Naive thymus-derived CD8-positive, alpha-beta T cell (primary cell): ENCODE results near the gene SLC9A1. TPM values are rescaled to one million over a fixed set of nuclear protein-coding genes. Genes with fewer than 3 reads are reported as not detected.
A peak's percentile ranks its signal among the peaks of the same experiment; 100 is the strongest.

ENCODE experiments used
- ATAC-seq, 2 donors: fragments of 150-1000 bp; cut with Tn5 transposase in 1 of 2; sonication (Bioruptor Pico), chemical (Tn5 transposase) in 1 of 2; 1 replicate in 1 of 2; 2 replicates in 1 of 2; pipeline ENCODE4 v1.10.0; 2021; ENCODE audit warnings: mild to moderate bottlenecking in 2 of 2, moderate library complexity in 2 of 2
- POLR2A ChIA-PET: fragments of 350-600 bp; sonication (Branson Sonifier 250); formaldehyde crosslinking; loops from one replicate; lab custom pipeline; 2021; ENCODE audit warnings: antibody characterized with exemption; lab: Charles Lee
- DNase-seq, 10 donors: peaks; one replicate each; pipeline versions ENCODE4 v3.0.0 to v3.0.0-alpha.2; 2020 to 2022
- H3K27ac Mint-ChIP-seq, 10 donors: one replicate each; pipeline ENCODE4 v1.8.0; 2020 to 2022; ENCODE audit warnings: mild to moderate bottlenecking in 10 of 10, mixed read lengths in 10 of 10, moderate library complexity in 4 of 10, inconsistent platforms in 1 of 10
- H3K27me3 Mint-ChIP-seq, 5 donors: one replicate each; pipeline ENCODE4 v1.8.0; 2021 to 2022; ENCODE audit warnings: mixed read lengths in 5 of 5
- H3K36me3 Mint-ChIP-seq, 3 donors: one replicate each; pipeline ENCODE4 v1.8.0; 2020 to 2022; ENCODE audit warnings: mixed read lengths in 3 of 3, mild to moderate bottlenecking in 2 of 3, inconsistent platforms in 1 of 3
- H3K4me1 Mint-ChIP-seq, 4 donors: one replicate each; pipeline ENCODE4 v1.8.0; 2021 to 2022; ENCODE audit warnings: mixed read lengths in 4 of 4
- H3K4me3 Mint-ChIP-seq, 10 donors: one replicate each; pipeline ENCODE4 v1.8.0; 2020 to 2022; ENCODE audit warnings: mild to moderate bottlenecking in 10 of 10, mixed read lengths in 10 of 10, moderate library complexity in 6 of 10, inconsistent platforms in 1 of 10
- H3K9me3 Mint-ChIP-seq, 9 donors: one replicate each; pipeline ENCODE4 v1.8.0; 2020 to 2022; ENCODE audit warnings: mixed read lengths in 9 of 9, mild to moderate bottlenecking in 3 of 9, inconsistent platforms in 1 of 9, moderate library complexity in 1 of 9
- polyA plus RNA-seq, 3 donors: library from polyadenylated mRNA; unstranded; fragments of 300-500 nt; fragmentation: Illumina TruSeq; gene quantifications; one replicate each; pipeline ENCODE4 v1.2.3, GENCODE V29; 2021
- total RNA-seq, 8 experiments: library from RNA in 2 of 8; stranded (reverse) in 2 of 8; gene quantifications; one replicate each; pipeline ENCODE4 v1.2.3 and lab custom pipeline; 2021 to 2026

The SLC9A1 gene
- total and polyA plus RNA-seq, 5 experiments from 2014 or later: 4.5 to 17.7 (median 14.2) TPM

DNA sequence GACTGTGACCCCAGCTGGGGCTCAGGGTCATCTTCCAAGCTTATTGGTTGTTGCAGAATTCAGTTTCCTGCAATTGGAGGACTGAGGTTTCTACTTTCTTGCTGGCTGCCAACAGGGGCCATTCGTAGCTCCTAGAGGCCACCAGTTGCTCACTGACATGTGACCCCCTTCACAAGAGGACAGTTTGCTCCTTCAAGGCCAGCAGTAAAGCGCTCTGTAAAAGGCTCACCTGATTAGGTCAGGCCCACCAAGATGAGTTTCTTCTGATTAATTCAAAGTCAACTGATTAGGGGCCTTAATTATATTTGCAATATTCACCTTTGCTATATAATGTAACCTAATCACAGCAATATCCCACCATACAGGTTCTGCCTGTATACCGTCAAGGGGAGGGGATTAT, 68.9 kb downstream of the SLC9A1 start:
- H3K27me3 Mint-ChIP-seq: peaks cover 0 to 24% (median 0%) of the 10 kb centered on the region in 5 donors
- H3K27ac Mint-ChIP-seq: no peak overlapping the region
- peaks cover 0 to 6% (median 5%) of the 10 kb centered on the region in 3 donors for H3K36me3 Mint-ChIP-seq
- H3K4me3 Mint-ChIP-seq: no peak overlapping the region
- POLR2A ChIA-PET: no interaction called here
- ATAC-seq (no peak), DNase-seq (no peak)
- H3K4me1 Mint-ChIP-seq: peaks cover 0 to 14% (median 8%) of the 10 kb centered on the region in 4 donors
- H3K9me3 Mint-ChIP-seq: peaks cover 0 to 8% (median 2%) of the 10 kb centered on the region in 9 donors

DNA sequence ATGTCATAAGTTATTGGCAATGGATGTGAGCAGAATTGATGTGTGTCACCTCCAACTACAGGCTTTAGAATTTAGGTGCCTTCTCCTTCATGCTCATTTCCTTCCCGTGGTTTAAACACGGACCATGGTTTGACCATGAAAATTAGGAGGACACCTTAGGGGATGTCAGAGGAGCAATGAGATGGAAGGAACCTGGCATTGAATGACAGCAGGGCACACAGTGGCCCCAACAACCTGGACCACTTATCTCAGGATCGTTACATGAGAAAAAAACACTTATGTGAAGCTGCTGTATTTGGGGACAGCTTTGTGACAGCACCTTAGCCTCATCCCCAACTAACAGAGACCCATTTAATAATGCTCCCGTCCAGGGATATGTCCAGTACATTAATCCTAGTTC, 70.8 kb downstream of the SLC9A1 start:
- POLR2A ChIA-PET: no interaction called here
- no peak overlapping the region for H3K27ac Mint-ChIP-seq
- H3K9me3 Mint-ChIP-seq: peaks cover 0 to 8% (median 2%) of the 10 kb centered on the region in 9 donors
- H3K36me3 Mint-ChIP-seq: peaks cover 0 to 6% (median 5%) of the 10 kb centered on the region in 3 donors
- H3K27me3 Mint-ChIP-seq: peaks cover 0 to 24% (median 0%) of the 10 kb centered on the region in 5 donors
- ATAC-seq: no peak
- peaks cover 0 to 14% (median 8%) of the 10 kb centered on the region in 4 donors for H3K4me1 Mint-ChIP-seq
- DNase-seq: peak in 1 of 10 donors; percentile 4
- H3K4me3 Mint-ChIP-seq: no peak overlapping the region

DNA sequence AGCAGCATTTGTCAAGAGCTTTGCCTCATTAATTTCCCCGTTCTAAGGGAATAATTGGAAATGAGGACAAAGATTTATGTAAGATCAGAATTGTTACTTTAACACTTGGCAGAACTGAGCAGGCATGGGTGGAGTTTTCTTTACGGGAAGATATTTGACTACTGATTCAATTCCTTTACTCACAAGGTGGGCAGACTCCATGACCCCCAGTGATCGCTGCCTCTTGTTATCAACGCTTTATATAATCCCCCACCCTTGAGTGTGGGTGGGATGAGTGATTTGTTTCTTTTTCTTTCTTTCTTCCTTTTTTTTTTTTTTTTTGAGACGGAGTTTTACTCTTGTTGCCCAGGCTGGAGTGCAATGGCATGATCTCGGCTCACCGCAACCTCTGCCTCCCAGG, 77.0 kb downstream of the SLC9A1 start:
- Mint-ChIP-seq H3K27me3 (no peaks in the 10 kb centered on the region), H3K4me1 (no peaks in the 10 kb centered on the region), H3K9me3 (no peaks in the 10 kb centered on the region), H3K27ac (peak overlapping the region in 1 of 10 donors; percentile 9), H3K4me3 (no peak overlapping the region), H3K36me3 (peaks cover 0 to 1% (median 0%) of the 10 kb centered on the region in 3 donors)
- no peak for DNase-seq
- ATAC-seq: no peak
- POLR2A ChIA-PET: interaction anchor here (0.7 kb wide), 1 partner anchor 512 kb away, joined by 3 read pairs; no protein-coding TSS in a partner anchor

DNA sequence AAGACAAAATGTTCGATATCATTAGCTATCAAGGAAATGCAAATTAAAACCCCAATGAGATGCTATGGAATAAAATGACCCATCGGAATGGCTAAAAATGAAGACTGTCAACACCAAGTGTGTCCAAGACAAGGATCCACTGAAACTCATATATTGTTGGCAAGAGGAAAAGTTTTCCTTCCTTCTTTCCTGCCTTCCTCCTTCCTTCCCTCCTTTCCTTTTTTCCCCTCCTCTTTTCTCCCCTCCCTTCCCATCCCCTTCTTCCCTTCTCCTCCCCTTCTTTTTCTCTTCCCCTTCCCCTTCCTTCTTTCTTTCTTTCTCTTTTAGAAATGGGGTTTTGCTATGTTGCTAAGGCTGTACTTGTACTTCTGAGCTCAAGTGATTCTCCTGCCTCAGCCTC, 78.1 kb downstream of the SLC9A1 start:
- no peak for ATAC-seq
- H3K4me1 Mint-ChIP-seq: no peaks in the 10 kb centered on the region
- H3K27ac Mint-ChIP-seq: peak overlapping the region in 1 of 10 donors; percentile 26
- peaks cover 0 to 1% (median 0%) of the 10 kb centered on the region in 3 donors for H3K36me3 Mint-ChIP-seq
- no peak overlapping the region for H3K4me3 Mint-ChIP-seq
- POLR2A ChIA-PET: no interaction called here
- H3K9me3 Mint-ChIP-seq: no peaks in the 10 kb centered on the region
- H3K27me3 Mint-ChIP-seq: peaks cover 0 to 2% (median 0%) of the 10 kb centered on the region in 5 donors
- no peak for DNase-seq

DNA sequence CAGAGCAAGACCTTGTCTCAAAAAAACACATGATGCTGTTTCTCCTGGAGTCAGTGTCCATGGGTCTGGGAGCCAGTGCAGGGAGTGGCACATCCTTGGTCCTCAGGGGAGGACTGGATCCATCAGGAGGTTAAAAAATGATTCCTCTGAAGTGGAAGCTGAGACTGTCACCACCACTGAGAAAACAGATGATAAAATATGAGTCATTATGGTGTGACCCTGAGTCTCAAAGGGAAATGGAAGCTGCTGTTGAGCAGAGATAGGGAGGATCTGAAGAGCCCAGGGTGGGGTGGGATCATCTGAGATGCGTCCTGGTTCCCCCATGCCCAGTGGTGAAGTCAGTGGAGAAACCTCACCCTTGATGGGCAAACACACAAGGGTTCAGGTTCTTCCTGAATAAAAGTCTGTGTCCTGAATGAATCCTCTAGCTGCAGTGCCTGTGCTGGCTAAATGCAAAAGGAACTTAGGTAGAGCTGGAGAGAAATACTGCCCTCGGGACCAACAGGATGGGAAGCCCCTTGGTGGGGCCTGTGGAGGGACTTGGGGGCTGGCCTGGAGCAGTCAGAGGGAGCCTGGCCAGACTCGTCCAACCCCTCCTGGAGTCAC, 80.6 kb downstream of the SLC9A1 start:
- Mint-ChIP-seq H3K9me3 (no peaks in the 10 kb centered on the region), H3K4me3 (no peak overlapping the region), H3K27ac (no peak overlapping the region), H3K27me3 (peaks cover 0 to 6% (median 0%) of the 10 kb centered on the region in 5 donors), H3K4me1 (no peaks in the 10 kb centered on the region), H3K36me3 (no peaks in the 10 kb centered on the region)
- POLR2A ChIA-PET: interaction anchor here (0.5 kb wide), 1 partner anchor 1726 kb away, joined by 3 read pairs; no protein-coding TSS in a partner anchor
- ATAC-seq (no peak), DNase-seq (no peak)

DNA sequence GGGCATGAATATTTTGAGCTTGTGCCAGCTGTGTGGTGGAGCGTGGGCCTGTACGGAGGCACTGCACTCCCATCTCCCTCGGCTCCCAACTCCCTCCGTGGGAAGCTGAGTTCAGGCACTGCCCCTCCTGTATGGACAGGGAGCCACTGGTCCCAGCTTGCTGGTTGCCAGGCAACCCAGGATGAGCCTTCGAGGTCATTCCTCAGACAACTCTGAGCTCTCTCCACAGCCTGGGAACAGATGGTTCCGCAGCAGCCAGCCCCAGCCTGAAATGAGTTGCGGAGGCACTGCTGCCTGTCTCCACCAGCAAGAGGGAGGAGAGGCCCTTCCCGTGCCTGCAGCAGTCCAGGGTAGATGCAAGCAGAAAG, 83.9 kb downstream of the SLC9A1 start:
- no peak for ATAC-seq
- DNase-seq: no peak
- POLR2A ChIA-PET: no interaction called here
- Mint-ChIP-seq H3K4me1 (no peaks in the 10 kb centered on the region), H3K4me3 (no peak overlapping the region), H3K36me3 (no peaks in the 10 kb centered on the region), H3K27me3 (peaks cover 0 to 7% (median 2%) of the 10 kb centered on the region in 5 donors), H3K9me3 (no peaks in the 10 kb centered on the region), H3K27ac (no peak overlapping the region)

DNA sequence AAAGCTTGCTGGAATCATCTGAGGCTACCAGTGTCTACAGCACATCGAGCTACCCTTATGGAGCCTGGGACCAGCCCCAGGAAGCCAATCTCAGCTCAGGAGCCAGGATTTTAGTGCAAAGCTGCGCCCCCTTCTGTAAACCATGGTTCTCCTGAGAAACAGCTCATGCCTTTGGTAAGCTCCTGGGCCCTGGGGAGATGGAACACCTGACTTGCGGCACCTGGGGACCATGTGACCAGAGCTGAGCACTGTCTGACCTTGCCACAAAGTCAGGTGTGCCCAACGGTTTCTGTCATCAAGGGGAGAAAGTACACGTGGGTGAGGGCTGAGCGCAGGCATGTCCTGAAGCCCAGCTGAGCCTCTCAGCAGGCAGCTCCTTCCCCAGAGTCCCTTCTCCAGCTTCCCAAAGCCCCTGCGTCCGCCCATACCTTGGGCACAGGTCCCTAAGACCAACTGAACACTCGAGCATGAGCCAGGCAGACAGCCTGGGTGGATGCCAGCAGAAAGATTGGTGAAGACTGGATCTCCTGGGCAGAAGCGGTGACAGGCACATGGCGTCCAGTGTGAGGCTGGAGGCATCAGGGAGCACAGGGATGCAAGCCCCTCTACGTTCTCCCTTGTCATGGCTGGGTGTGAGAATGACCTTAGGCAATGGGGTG, 84.4 kb downstream of the SLC9A1 start:
- DNase-seq (no peak), ATAC-seq (no peak)
- no peak overlapping the region for H3K4me3 Mint-ChIP-seq
- H3K9me3 Mint-ChIP-seq: no peaks in the 10 kb centered on the region
- no peak overlapping the region for H3K27ac Mint-ChIP-seq
- peaks cover 0 to 7% (median 2%) of the 10 kb centered on the region in 5 donors for H3K27me3 Mint-ChIP-seq
- no peaks in the 10 kb centered on the region for H3K4me1 Mint-ChIP-seq
- no peaks in the 10 kb centered on the region for H3K36me3 Mint-ChIP-seq
- POLR2A ChIA-PET: no interaction called here

DNA sequence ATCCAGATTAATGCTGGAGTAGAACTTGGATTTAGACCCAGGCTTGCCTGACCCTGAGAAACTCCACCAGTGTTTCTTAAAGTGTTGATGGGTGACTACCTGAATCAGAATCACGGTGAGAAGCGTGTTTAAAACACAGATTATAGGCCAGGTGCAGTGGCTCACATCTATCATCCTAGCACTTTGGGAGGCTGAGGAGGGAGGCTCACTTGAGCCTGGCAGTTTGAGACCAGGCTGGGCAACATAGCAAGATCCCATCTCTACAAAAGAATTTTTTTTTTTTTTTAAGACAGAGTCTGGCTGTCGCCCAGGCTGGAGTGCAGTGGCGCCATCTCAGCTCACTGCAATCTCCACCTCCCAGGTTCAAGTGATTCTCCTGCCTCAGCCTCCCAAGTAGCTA, 86.0 kb downstream of the SLC9A1 start:
- no peak overlapping the region for H3K4me3 Mint-ChIP-seq
- no peak for ATAC-seq
- peaks cover 0 to 7% (median 2%) of the 10 kb centered on the region in 5 donors for H3K27me3 Mint-ChIP-seq
- POLR2A ChIA-PET: no interaction called here
- H3K36me3 Mint-ChIP-seq: no peaks in the 10 kb centered on the region
- H3K27ac Mint-ChIP-seq: no peak overlapping the region
- H3K4me1 Mint-ChIP-seq: no peaks in the 10 kb centered on the region
- no peaks in the 10 kb centered on the region for H3K9me3 Mint-ChIP-seq
- no peak for DNase-seq

DNA sequence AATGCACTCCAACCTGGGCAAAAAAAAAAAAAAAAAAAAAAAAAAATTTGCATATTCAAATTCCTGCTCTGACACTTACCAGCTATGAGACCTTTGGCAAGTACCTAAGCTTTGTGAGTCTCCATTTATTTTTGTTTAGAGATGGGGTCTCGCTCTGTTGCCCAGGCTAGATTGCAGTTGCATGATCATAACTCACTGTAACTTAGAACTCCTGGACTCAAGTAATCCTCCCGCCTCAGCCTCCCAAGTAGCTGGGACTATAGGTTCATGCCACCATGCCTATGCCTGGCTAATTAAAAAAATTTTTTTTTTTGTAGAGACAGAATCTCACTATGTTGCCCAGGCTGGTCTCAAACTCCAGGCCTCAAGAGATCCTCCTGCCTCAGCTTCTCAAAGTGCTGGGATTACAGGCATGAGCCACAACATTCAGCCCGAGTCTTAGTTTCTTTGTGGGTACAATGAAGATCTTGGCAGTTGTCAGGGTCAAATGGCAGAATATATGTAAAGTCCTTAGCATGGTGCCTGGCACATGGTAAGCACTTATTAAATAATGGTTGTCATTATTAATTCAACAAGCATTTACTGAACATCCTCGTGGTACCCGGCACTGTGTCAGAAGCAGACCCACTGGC, 88.8 kb downstream of the SLC9A1 start:
- H3K36me3 Mint-ChIP-seq: no peaks in the 10 kb centered on the region
- ATAC-seq (no peak), DNase-seq (no peak)
- no peak overlapping the region for H3K4me3 Mint-ChIP-seq
- POLR2A ChIA-PET: no interaction called here
- no peak overlapping the region for H3K27ac Mint-ChIP-seq
- H3K27me3 Mint-ChIP-seq: peaks cover 0 to 4% (median 0%) of the 10 kb centered on the region in 5 donors
- H3K4me1 Mint-ChIP-seq: no peaks in the 10 kb centered on the region
- H3K9me3 Mint-ChIP-seq: no peaks in the 10 kb centered on the region

DNA sequence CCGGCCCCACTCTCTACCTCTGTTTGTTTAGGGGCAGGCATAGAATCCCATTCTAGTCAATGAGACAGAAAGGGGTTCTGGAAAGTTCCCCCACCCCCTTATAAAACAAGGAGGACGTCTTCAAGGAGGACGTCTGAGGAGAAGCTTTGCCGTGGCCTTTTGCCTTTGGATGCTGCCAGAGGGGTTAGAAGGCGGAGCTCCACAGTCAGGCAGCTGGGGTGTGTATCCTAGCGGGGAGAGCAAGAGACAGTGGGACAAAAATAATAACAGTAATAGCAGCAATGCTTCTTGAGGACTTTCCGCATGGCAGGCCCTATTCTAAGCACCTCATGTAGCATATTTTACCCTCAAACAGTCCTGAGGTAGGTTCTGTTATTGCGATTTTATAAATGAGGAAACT, 94.0 kb downstream of the SLC9A1 start:
- Mint-ChIP-seq H3K27me3 (no peaks in the 10 kb centered on the region), H3K4me3 (no peak overlapping the region), H3K9me3 (no peaks in the 10 kb centered on the region), H3K27ac (no peak overlapping the region), H3K36me3 (no peaks in the 10 kb centered on the region), H3K4me1 (no peaks in the 10 kb centered on the region)
- ATAC-seq (no peak), DNase-seq (no peak)
- POLR2A ChIA-PET: interaction anchor here (0.8 kb wide), 1 partner anchor 15 kb away, joined by 6 read pairs; no protein-coding TSS in a partner anchor

DNA sequence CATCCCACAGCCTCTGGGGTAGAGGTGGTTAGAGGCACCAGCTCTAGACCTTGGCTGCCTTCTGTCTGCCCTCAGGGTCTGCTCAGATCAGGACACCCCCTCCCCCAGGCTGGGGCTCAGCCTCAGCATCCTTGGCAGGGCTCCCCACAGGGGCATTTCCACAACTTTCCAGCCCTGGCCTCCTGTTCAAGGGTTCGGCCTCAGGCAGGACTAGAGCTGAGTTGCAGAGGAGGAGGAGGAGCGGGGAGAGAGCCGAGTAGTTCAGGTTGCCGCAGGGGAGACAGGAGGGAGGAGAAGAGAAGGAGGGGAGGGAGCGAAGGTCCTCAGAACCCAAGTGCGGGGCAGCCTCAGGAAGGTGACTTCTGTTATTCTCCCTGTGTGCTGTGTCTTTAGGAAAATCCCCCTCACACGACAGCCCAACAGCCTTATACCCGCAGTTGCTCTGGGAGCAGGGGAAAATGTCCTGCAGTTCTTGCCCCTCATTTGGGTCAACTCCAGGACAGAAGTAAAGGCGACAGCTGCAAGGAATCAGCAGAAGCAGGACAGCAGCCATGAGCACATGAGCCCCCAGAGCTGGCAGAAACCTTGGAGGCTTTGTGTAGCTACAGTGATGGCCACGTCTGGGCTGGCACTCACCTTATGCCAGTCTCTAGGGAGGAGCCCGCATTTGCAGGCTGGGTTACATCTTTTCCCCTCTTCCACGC, 95.8 kb downstream of the SLC9A1 start:
- peak overlapping the region in 1 of 10 donors; percentile 53 for H3K27ac Mint-ChIP-seq

DNA sequence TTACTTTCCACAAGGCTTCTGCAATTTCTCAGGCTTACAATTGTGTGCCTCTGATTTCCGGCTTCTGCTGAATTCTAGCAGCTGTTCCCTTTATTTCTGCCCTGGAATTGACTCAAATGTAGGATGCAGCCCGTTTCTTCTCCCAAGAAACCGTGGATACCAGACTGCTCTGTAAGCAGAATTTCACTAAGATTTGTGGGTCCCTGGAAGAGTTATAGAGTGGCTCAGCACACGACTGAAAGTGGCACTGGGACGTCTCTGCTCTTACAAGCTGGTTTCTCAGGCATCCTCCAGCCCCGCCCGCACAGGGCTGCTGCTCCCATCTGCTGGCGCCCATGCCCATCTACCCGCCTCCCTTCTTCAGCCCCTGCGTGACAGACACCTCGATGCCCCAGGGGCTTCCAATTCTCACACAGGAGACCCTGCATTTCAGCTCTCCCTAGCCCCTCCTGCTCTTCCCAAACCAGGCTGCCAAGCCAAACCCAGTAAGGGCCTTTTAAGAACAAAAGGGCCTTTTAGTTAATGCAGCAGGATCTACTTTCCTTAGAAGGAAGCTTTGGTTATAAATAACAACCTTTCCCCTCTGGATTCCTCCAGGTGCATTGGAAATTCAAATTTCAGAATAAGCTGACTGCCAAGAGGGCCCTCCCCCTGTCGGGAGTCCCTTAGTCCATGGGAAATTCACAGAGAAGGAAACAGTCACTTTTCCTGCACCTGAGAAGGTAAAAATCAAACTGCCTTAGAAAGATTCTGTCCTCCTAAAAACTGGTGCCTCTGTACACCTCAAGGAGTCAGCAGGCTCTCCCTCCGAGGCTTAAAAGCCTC, 96.9 kb downstream of the SLC9A1 start:
- no peaks in the 10 kb centered on the region for H3K36me3 Mint-ChIP-seq
- POLR2A ChIA-PET: interaction anchor here (0.6 kb wide), 1 partner anchor 376 kb away, joined by 4 read pairs; no protein-coding TSS in a partner anchor
- H3K4me3 Mint-ChIP-seq: no peak overlapping the region
- no peaks in the 10 kb centered on the region for H3K4me1 Mint-ChIP-seq
- peak overlapping the region in 1 of 10 donors; percentile 9 for H3K27ac Mint-ChIP-seq
- DNase-seq: no peak
- H3K9me3 Mint-ChIP-seq: no peaks in the 10 kb centered on the region
- no peaks in the 10 kb centered on the region for H3K27me3 Mint-ChIP-seq
- ATAC-seq: no peak

More for the DNA sequence above, 95.8 kb downstream of the SLC9A1 start:
- Mint-ChIP-seq H3K4me1 (no peaks in the 10 kb centered on the region), H3K4me3 (no peak overlapping the region), H3K9me3 (no peaks in the 10 kb centered on the region), H3K36me3 (no peaks in the 10 kb centered on the region), H3K27me3 (no peaks in the 10 kb centered on the region)
- DNase-seq: no peak
- ATAC-seq: no peak
- POLR2A ChIA-PET: no interaction called here
